ENCODE results near the gene SCAF4.

SCAF4 gene

DNA sequence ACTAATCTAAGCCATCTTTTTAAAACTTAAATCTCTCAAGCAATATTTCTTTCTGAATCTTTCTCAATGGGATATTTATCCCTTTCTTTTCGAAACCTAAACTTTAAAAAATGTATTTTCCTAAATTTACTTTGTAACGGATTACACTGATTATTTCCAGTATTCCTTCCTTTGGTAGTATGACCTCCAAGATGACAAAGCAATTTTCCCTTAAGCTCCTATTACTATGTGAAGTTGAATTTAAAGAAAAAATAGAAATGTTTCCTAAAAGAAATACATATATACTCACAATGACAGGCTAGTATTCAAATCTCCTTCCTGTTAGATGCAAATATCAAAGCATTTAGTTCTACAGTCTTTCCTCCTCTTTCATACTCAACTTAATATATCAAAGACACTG, 15.8 kb downstream of the SCAF4 start:
- H3K4me3 ChIP-seq (ENCODE audit: low read depth, low read length, poor library complexity, severe bottlenecking), result no peak overlapping the region
- no peak overlapping the region; the same call in 1 of the 2 replicates for H3K4me2 ChIP-seq (ENCODE audit: low read length)

DNA sequence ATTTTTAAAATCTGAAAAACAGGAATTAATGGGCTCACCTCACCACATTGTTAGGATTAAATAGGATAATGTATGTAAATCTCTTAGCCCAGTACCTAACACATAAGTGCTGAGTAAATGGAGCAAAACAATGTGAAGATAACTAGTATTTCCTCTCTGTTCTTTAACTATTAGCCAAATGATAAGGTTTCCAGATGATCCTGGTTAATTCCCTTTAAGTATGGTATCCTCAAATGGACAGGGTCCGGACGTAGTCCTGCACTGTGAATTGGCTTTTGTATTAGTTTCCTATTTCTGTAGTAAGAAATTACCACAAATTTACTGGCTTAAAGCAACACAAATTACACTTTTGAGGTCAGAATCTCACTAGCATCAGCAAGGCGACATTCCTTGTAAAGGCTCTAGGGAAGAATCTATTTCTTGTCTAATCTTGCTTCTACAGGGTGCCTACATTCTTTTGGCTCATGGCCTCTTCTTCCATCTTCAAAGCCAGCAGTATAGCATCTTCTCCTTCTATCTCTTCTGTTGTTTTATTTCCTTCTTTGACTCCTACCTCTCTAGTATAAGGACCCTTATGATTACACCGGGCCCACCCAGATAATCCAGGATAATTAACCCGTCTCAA, 17.1 kb downstream of the SCAF4 start:
- no peak overlapping the region for H3K4me2 ChIP-seq (ENCODE audit: low read length)

More for the DNA sequence above, 15.8 kb downstream of the SCAF4 start:
- Histone ChIP-seq H2AFZ (ENCODE audit: low read length) (no peak overlapping the region), H3F3A (ENCODE audit: insufficient read depth, low read length) (no peaks in the 10 kb centered on the region), H3K9me2 (ENCODE audit: low read depth, low read length) (no peaks in the 10 kb centered on the region), H4K20me1 (ENCODE audit: insufficient read depth, low read length) (peaks cover 6% of the 10 kb centered on the region; the same call in 1 of the 2 replicates), H3K9ac (ENCODE audit: low read length) (no peak overlapping the region), H3K4me1 (ENCODE audit: insufficient read depth, low read length, severe bottlenecking) (peaks cover 20% of the 10 kb centered on the region), H3K27ac (ENCODE audit: low read depth, low read length, poor library complexity, severe bottlenecking) (no peak overlapping the region), H3K27me3 (ENCODE audit: insufficient read depth, low read length) (no peaks in the 10 kb centered on the region), H3K36me3 (ENCODE audit: insufficient read depth, low read length) (peaks cover 9% of the 10 kb centered on the region; the same call in 1 of the 2 replicates), H3K79me2 (ENCODE audit: insufficient read depth, low read length) (peaks cover 97% of the 10 kb centered on the region), H3K9me3 (ENCODE audit: low read length) (no peaks in the 10 kb centered on the region)
- TF ChIP-seq CTCF (IDR thresholded peaks at IDR 0.05; ENCODE audit: low read length), result no peak

DNA sequence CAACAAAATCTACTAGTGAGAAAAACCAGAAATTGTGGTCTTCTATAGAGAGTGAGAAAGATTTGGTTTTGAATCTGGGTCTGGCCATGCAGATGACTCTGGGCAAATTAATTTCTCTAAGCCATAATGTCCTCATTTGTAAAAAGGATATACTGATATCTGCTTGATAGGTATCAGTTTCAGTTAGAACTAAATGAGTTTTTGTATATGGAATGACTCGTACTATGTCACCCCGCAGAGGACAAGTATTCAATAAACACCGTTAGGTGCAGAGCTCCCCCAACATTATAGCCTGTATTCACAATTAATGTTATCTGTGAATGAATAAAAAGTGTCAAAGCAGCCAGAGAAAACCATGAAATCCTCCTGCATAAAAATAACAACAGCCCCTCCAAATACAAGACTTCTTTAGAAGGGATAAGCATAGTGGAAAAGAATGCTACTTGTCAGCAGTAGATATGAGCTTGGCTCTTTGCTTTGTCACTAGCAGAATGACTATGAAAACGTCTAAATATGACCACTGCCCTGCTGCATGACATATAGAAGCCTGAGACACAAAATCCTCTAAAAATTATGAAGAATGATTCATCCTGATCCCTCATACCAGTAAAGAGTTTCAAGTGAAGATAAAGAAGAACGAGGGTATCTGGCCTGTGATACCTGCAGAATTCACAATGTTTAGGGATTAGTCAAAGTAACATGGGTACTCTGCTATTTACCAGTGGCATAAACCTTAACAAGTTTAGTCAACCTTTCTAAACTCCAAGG, 17.8 kb downstream of the SCAF4 start:
- Histone ChIP-seq H3K9me3 (ENCODE audit: low read length) (no peaks in the 10 kb centered on the region), H3F3A (ENCODE audit: insufficient read depth, low read length) (no peaks in the 10 kb centered on the region), H3K4me3 (ENCODE audit: low read depth, low read length, poor library complexity, severe bottlenecking) (no peak overlapping the region), H3K27ac (ENCODE audit: low read depth, low read length, poor library complexity, severe bottlenecking) (no peak overlapping the region), H3K27me3 (ENCODE audit: insufficient read depth, low read length) (no peaks in the 10 kb centered on the region), H3K9me2 (ENCODE audit: low read depth, low read length) (no peaks in the 10 kb centered on the region), H2AFZ (ENCODE audit: low read length) (no peak overlapping the region), H3K79me2 (ENCODE audit: insufficient read depth, low read length) (peaks cover 97% of the 10 kb centered on the region), H3K4me1 (ENCODE audit: insufficient read depth, low read length, severe bottlenecking) (peaks cover 23% of the 10 kb centered on the region), H4K20me1 (ENCODE audit: insufficient read depth, low read length) (peaks cover 10% of the 10 kb centered on the region; the same call in 1 of the 2 replicates), H3K9ac (ENCODE audit: low read length) (no peak overlapping the region), H3K4me2 (ENCODE audit: low read length) (no peak overlapping the region), H3K36me3 (ENCODE audit: insufficient read depth, low read length) (no peaks in the 10 kb centered on the region)
- TF ChIP-seq CTCF (IDR thresholded peaks at IDR 0.05; ENCODE audit: low read length) (no peak), EZH2 (IDR thresholded peaks at IDR 0.05; ENCODE audit: borderline replicate concordance, low read length) (no peak)

More for the DNA sequence above, 17.1 kb downstream of the SCAF4 start:
- H3K27me3 ChIP-seq (ENCODE audit: insufficient read depth, low read length), result no peaks in the 10 kb centered on the region
- peaks cover 97% of the 10 kb centered on the region for H3K79me2 ChIP-seq (ENCODE audit: insufficient read depth, low read length)
- no peak overlapping the region for H3K4me3 ChIP-seq (ENCODE audit: low read depth, low read length, poor library complexity, severe bottlenecking)
- no peaks in the 10 kb centered on the region for H3K9me3 ChIP-seq (ENCODE audit: low read length)
- TF ChIP-seq EZH2 (IDR thresholded peaks at IDR 0.05; ENCODE audit: borderline replicate concordance, low read length), result no peak
- no peak for TF ChIP-seq CTCF (IDR thresholded peaks at IDR 0.05; ENCODE audit: low read length)
- H3K4me1 ChIP-seq (ENCODE audit: insufficient read depth, low read length, severe bottlenecking), result peaks cover 23% of the 10 kb centered on the region
- peaks cover 5% of the 10 kb centered on the region; the same call in 1 of the 2 replicates for H3K36me3 ChIP-seq (ENCODE audit: insufficient read depth, low read length)
- peaks cover 8% of the 10 kb centered on the region; the same call in 1 of the 2 replicates for H4K20me1 ChIP-seq (ENCODE audit: insufficient read depth, low read length)
- no peak overlapping the region for H3K9ac ChIP-seq (ENCODE audit: low read length)
- no peak overlapping the region for H3K27ac ChIP-seq (ENCODE audit: low read depth, low read length, poor library complexity, severe bottlenecking)
- H3F3A ChIP-seq (ENCODE audit: insufficient read depth, low read length), result no peaks in the 10 kb centered on the region
- H2AFZ ChIP-seq (ENCODE audit: low read length), result no peak overlapping the region
- no peaks in the 10 kb centered on the region for H3K9me2 ChIP-seq (ENCODE audit: low read depth, low read length)
